Adipocyte (in vitro differentiated cells): ENCODE results near the gene YY1.
A peak's percentile ranks its signal among the peaks of the same experiment; 100 is the strongest.
"Not testable (repeated sequence)": the region's sequence is repeated elsewhere in the genome, so short reads cannot be mapped to it uniquely, and the experiment has no call there.

Experiments
- DNase-seq: peaks from one replicate; pipeline ENCODE4 v3.0.0-alpha.2; 2015; ENCODE audit warnings: low read depth
- H3K27me3 ChIP-seq: replicated peaks from 2 replicates; pipeline ENCODE4 v1.7.0; 2013; ENCODE audit warnings: mild to moderate bottlenecking, low read length, moderate library complexity; ENCODE audit not compliant: control insufficient read depth, insufficient read depth
- H3K36me3 ChIP-seq: 2 replicates; pipeline ENCODE4 v1.7.0; 2013; ENCODE audit warnings: low read length, mild to moderate bottlenecking, moderate library complexity; ENCODE audit not compliant: control insufficient read depth, insufficient read depth, severe bottlenecking
- H3K4me1 ChIP-seq: 2 replicates; pipeline ENCODE4 v1.7.0; 2013; ENCODE audit warnings: mild to moderate bottlenecking, low read length, moderate library complexity; ENCODE audit not compliant: control insufficient read depth, insufficient read depth
- H3K4me3 ChIP-seq: 2 replicates; pipeline ENCODE4 v1.7.0; 2013; ENCODE audit warnings: mild to moderate bottlenecking, low read length, moderate library complexity
- H3K9ac ChIP-seq: 2 replicates; pipeline ENCODE4 v1.7.0; 2013; ENCODE audit warnings: mild to moderate bottlenecking, low read length, moderate library complexity
- H3K9me3 ChIP-seq: 2 replicates; pipeline ENCODE4 v1.7.0; 2013; ENCODE audit warnings: mild to moderate bottlenecking, low read length, moderate library complexity; ENCODE audit not compliant: control insufficient read depth

The YY1 gene

DNA sequence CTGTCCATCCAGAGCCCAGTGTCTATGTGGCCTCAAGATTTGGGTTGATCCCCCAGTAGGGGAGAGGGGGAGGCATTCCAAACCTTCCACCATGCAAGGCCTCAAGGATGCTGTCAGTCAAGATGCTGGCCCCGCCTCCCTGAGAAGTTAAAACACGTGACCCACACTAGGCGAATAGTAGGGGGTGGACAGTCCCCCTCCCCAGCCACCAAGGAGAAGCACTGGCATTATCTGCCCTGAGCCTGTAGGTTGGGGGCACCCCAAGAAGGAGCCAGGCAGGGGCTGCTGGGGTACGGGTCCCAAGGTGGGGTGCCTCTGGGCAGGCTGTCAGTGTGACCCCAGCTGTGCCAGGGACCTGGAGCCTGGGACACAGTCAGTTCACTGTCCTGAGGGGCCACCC is 65.0 kb downstream of the YY1 start:
- H3K4me1 ChIP-seq = peaks cover 8% of the 10 kb centered on the region
- no peaks in the 10 kb centered on the region for H3K27me3 ChIP-seq
- DNase-seq = no peak
- H3K4me3 ChIP-seq = no peak overlapping the region
- no peak overlapping the region for H3K9ac ChIP-seq
- H3K36me3 ChIP-seq = no peaks in the 10 kb centered on the region
- no peaks in the 10 kb centered on the region for H3K9me3 ChIP-seq

DNA sequence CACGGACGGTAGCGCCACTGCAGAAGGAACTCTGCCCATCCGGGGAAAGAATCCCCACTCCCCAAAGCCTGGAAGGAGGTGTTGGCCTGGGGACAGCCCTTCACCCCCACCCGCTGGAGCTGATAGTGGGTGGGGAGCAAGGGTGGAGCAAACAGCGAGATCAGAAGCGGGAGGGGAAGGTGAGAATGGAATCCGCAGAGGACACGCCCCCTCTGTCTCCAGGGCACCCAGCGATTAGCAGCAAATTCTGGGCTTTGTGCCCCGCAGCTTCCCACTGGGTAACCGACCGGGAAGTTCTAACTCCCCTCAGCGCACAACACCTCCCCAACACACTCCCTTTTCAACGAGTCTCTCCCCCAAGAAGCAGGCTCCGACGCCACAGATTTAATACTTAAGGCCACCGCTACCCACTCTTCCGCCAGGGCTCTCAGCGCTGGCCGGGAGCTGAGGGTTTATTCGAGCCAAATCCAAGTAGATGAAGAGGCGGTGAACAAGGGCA is 65.9 kb downstream of the YY1 start:
- peak; percentile 60 for DNase-seq
- no peaks in the 10 kb centered on the region for H3K36me3 ChIP-seq
- H3K9ac ChIP-seq = peak overlapping the region; percentile 69
- no peaks in the 10 kb centered on the region for H3K27me3 ChIP-seq
- H3K4me3 ChIP-seq = peak overlapping the region; percentile 91
- H3K9me3 ChIP-seq = no peaks in the 10 kb centered on the region
- H3K4me1 ChIP-seq = peaks cover 8% of the 10 kb centered on the region

DNA sequence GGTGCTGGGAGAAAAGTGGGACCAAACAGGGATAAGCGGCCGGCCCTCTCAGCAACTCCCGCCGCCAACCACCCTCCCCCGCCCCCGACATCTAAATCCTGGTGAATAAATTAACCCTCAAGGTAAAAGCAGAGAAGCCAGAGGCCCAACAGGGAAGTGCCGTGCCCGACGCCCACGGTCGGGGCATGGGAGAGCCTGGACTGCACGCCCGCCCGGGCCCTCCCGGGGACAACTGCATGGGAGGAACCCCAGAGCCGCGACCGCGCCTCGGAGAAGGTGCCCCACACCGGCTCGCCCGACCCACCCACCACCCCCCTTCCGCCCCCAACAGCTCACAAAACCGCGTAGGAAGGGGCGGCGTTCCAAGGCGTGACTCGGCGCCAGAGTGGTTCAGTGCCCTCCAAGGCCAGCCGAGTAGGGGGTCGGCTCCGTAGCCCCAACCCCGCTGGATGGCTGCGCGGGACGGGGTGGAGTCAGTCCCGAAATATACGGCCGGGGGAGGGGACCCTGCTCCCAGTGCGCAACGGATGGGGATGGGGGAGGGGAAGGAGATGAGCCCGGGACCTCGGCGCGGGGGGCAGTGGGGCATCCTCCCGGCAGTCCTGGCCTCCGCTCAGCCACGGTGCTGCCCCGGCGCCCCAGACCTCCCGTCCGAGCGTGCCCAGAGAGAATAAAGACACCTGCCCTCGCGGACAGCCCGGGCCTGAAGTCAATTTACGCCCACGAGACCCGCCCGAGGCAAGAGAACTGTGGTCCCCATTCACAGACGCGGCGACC is 66.6 kb downstream of the YY1 start:
- Histone ChIP-seq H3K36me3 (no peaks in the 10 kb centered on the region), H3K27me3 (no peaks in the 10 kb centered on the region), H3K9me3 (no peaks in the 10 kb centered on the region), H3K4me1 (peaks cover 8% of the 10 kb centered on the region), H3K9ac (peak overlapping the region; percentile 69), H3K4me3 (peak overlapping the region; percentile 91)
- DNase-seq = peak; percentile 60

DNA sequence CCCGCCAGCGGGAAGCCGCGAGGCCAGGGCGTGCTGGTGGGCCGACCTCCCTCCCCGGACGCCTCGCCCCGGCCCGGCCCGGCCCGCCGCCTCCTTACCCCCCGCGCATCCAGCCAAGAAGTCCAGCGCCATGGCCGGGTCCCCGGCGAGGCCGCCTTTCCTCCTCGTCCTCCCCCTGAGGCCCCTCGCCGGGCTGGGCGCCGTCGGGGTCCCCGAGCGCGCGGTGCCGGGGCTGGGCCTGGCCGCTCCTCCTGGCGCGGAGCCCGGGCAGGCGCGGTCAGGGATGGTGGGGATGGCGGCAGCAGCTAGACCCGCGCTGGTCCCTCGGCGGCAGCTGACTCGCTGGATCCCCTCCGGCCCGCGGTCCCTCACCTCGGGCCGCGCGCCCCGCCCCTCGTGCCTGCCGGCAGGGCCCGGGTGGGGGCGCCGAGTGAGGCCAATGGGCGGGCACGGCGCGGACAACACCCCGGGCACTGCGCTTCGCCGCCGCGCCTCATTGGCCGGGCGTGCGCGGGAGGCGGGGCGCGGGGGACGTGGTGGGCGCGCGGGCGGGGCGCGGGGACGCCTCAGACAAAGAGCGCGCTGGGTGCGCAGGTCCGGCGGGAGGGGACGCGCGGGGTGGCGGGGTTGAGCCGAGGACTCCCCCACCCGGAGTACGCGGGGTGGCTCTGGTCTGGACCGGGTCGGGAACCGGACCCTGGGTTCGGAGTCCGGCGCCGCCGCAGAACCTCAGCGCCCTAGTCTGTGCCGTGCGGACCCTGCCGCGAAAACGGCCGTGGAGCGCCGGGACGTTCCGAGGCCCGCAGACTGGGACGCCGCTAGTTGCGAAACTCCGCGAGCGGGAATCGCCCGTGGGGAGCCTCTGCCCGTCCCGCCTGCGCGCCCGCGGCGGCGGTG is 67.4 kb downstream of the YY1 start, which contains the start of gene SLC25A29:
TSS of gene SLC25A29 (minus strand) at position 344 of the 897 bp plus-strand sequence. CDS start at position 132, 212 bp downstream.
- DNase-seq = peak; percentile 97
- H3K4me3 ChIP-seq = peak within 1 kb of the TSS; percentile 91
- no peaks in the 10 kb centered on the region for H3K36me3 ChIP-seq
- H3K27me3 ChIP-seq = peaks cover 2% of the 10 kb centered on the region
- peaks cover 8% of the 10 kb centered on the region for H3K4me1 ChIP-seq
- H3K9ac ChIP-seq = peak within 1 kb of the TSS; percentile 93
- no peaks in the 10 kb centered on the region for H3K9me3 ChIP-seq

DNA sequence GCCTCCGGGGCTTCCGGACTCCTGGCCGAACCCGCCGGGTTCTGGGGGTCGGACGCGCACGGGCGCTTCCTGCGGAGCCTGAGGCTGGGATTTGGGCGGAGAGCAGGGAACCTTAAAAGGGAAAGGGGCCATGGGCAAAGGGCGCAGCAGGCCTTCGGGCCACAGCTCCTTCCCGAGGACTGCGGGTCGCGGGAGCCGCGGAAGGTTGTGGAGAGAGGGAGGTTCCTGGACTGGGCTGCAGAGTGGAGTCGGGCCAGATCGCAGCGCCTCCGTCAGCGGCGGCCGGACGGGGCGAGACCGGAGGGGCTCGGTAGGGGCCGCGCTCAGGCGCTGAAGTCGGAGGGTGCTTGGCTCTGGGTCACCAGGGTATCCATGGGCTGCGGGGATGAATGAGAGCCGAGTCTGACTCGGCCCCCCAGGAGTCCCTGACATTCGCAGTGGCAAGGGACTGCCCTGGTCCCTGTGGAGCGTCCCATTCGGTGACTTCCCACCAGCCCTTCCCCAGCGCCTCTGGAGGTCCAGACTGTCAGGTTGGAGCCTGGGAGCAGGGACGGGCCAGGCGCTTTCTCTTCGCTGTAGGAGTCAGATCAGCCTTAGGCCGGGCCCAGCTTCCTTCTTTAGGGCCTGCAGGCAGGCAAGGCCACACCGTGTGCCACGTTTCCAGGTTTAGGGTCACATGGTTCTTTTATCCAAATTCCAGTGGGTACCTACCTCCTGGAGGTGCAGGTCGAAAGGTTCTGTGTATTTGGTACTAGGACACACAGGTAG is 68.2 kb downstream of the YY1 start:
- peak overlapping the region; percentile 93 for H3K9ac ChIP-seq
- peak; percentile 35 for DNase-seq
- H3K4me1 ChIP-seq = peaks cover 8% of the 10 kb centered on the region
- peak overlapping the region; percentile 91 for H3K4me3 ChIP-seq
- no peaks in the 10 kb centered on the region for H3K36me3 ChIP-seq
- peaks cover 3% of the 10 kb centered on the region for H3K27me3 ChIP-seq
- H3K9me3 ChIP-seq = no peaks in the 10 kb centered on the region

DNA sequence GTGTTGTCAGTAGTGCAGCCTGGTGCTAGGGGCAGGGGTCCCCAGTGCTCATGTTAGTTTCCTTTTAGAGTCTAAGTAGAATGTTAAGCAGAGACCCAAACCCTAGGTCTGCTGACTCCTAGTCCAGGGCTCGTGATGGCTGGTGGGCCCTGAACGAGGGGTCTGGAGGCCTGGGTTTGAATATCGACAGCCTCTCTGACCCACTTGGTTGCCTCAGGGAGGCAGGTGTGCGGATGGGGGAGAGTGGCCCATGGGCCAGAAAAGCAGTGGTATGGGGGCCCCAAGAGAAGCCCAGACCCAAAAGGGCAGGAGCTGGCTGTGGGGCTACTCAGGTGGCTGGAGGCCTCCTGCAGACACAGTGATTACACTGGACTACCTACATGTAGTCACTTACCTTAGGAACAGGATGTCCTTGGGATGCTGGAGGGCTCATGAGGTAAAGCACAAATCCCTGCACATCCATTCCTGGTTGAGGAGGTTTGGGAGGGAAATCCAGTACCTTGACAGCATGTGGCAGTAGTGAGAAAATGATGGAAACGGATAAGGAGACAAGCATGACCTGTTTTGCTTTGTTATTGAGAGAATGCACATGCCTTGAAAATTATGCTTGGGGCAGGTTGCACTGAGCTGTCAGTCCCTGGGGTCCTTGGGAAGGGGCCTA is 69.0 kb downstream of the YY1 start:
- H3K4me3 ChIP-seq = peak overlapping the region; percentile 91
- H3K27me3 ChIP-seq = peaks cover 9% of the 10 kb centered on the region
- H3K9ac ChIP-seq = peak overlapping the region; percentile 93
- DNase-seq = no peak
- H3K36me3 ChIP-seq = no peaks in the 10 kb centered on the region
- peaks cover 8% of the 10 kb centered on the region for H3K4me1 ChIP-seq
- no peaks in the 10 kb centered on the region for H3K9me3 ChIP-seq

DNA sequence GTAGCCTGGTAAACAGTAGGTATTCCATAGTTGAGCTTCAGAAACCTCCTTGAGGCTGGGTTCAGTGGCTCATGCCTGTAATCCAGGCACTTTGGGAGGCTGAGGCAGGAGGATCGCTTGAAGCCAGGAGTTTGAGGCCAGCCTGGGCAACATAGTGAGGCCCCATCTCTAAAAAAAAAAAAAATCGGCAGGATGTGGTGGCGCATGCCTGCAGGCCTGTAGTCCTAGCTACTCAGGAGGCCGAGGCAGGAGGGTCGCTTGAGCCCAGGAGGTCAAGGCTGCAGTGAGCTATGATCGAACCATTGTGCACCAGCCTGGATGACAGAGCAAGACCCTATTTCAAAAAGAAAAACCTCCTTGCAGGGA is 69.5 kb downstream of the YY1 start:
- not testable (repeated sequence) for H3K27me3 ChIP-seq, DNase-seq, H3K4me1 ChIP-seq, H3K9me3 ChIP-seq, H3K9ac ChIP-seq, H3K4me3 ChIP-seq, H3K36me3 ChIP-seq

DNA sequence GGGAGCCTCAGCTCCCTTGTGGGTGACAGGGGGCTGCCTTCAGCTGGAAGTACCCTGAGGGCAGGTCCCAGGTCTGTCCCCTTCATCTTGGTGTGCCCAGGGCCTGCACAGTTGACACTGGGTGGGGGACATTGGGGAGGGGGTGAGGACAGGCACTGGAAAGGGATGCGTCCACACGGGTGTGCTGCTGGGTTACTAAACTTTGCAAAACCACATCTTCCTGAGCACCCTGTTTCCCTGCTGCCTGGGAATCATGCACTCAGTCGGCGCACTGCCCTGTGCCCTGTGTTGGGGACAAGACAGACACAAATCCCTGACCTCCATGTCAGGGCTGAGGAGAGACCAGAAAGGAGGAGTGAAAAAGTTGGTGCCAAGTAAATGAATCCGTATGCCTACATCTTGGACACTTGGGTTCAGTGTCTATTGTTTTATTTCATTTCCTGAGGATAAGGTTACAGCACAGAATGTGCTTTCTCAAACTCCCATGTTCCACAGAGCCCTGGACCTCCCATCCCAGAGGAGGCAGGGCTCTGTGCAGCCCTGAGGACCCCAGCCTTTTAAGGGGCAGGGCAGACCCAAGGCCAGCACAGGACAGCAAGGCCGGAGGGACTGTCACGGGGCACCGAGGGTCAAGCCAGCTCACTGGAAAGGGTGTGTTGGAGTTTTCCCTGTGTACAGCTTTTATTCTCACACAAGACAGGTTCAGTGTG is 70.2 kb downstream of the YY1 start:
- peaks cover 8% of the 10 kb centered on the region for H3K4me1 ChIP-seq
- H3K27me3 ChIP-seq = peaks cover 9% of the 10 kb centered on the region
- no peak overlapping the region for H3K9ac ChIP-seq
- DNase-seq = peak; percentile 9
- H3K9me3 ChIP-seq = no peaks in the 10 kb centered on the region
- no peak overlapping the region for H3K4me3 ChIP-seq
- H3K36me3 ChIP-seq = no peaks in the 10 kb centered on the region

DNA sequence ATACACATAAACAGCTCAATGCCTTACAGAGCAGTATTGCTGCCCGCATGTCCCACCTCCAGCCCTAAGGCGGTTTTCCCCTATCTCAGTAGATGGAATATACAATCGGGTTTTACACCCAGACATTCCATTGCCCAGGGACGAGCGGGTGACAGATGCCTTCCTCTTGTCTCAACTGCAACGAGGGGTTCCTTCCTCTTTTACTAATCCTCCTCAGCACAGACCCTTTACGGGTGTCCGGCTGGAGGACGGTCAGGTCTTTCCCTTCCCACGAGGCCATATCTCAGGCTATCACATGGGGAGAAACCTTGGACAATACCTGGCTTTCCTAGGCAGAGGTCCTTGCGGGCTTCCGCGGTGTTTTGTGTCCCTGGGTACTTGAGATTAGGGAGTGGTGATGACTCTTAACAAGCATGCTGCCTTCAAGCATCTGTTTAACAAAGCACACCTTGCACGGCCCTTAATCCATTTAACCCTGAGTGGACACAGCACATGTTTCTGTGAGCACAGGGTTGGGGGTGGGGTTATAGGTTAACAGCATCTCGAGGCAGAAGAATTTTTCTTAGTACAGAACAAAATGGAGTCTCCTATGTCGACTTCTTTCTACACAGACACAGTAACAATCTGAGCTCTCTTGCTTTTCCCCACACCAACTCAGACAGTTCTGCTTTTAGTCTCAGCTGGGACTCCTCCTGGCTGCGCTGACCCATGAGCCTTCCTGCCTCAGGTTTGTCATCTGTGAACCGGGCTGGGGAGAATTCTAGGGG is 73.3 kb downstream of the YY1 start:
- H3K9ac ChIP-seq, DNase-seq, H3K27me3 ChIP-seq: not testable (repeated sequence)

More for the DNA sequence above, 73.3 kb downstream of the YY1 start:
- H3K36me3 ChIP-seq, H3K4me1 ChIP-seq, H3K4me3 ChIP-seq, H3K9me3 ChIP-seq: not testable (repeated sequence)
